Fibroblast of pulmonary artery (primary cell): Measurements from ENCODE around the gene SORCS2.

Experiments used
- DNase-seq: peaks from one replicate; pipeline ENCODE4 v3.0.0-alpha.2; 2010; ENCODE audit warnings: low read depth
- H3K4me3 ChIP-seq: replicated peaks from 2 replicates; pipeline ENCODE4 v1.5.1; 2011; ENCODE audit warnings: low read depth, mild to moderate bottlenecking, control low read depth, low read length, moderate library complexity
- TF ChIP-seq, protein P1 (sequence below): IDR thresholded peaks from 2 replicates; pipeline ENCODE4 v1.5.1; 2011; ENCODE audit warnings: mild to moderate bottlenecking, control low read depth, low read length, inconsistent platforms; ENCODE audit errors: missing control alignments

Gene SORCS2

DNA sequence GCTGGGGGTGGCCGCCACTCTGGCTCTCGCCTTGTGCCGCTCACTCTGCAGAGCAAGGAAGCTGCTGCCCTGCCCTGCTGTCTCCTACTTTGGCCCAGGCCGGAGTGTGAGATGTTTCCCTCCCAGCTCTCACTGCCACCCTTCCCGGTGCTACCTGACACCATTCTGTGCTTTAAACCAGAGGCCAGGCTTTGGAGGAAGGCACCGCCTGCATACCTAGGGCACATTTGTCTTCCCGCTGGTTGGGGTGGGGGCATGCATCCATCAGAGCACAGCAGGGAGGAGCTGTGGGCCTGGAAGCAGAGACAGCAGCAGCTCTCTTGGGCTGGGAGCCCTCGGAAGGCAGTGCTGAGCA, 339.3 kb downstream of the SORCS2 start:
- DNase-seq: no peak
- TF ChIP-seq, protein P1, sequence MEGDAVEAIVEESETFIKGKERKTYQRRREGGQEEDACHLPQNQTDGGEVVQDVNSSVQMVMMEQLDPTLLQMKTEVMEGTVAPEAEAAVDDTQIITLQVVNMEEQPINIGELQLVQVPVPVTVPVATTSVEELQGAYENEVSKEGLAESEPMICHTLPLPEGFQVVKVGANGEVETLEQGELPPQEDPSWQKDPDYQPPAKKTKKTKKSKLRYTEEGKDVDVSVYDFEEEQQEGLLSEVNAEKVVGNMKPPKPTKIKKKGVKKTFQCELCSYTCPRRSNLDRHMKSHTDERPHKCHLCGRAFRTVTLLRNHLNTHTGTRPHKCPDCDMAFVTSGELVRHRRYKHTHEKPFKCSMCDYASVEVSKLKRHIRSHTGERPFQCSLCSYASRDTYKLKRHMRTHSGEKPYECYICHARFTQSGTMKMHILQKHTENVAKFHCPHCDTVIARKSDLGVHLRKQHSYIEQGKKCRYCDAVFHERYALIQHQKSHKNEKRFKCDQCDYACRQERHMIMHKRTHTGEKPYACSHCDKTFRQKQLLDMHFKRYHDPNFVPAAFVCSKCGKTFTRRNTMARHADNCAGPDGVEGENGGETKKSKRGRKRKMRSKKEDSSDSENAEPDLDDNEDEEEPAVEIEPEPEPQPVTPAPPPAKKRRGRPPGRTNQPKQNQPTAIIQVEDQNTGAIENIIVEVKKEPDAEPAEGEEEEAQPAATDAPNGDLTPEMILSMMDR: no peak
- no peak overlapping the region for H3K4me3 ChIP-seq

- TF ChIP-seq, protein P1: no peak
- DNase-seq: no peak
- no peak overlapping the region for H3K4me3 ChIP-seq
Measured at GRCh38 chr4:7532043-7532442, 339.7 kb downstream of the SORCS2 start.

DNA sequence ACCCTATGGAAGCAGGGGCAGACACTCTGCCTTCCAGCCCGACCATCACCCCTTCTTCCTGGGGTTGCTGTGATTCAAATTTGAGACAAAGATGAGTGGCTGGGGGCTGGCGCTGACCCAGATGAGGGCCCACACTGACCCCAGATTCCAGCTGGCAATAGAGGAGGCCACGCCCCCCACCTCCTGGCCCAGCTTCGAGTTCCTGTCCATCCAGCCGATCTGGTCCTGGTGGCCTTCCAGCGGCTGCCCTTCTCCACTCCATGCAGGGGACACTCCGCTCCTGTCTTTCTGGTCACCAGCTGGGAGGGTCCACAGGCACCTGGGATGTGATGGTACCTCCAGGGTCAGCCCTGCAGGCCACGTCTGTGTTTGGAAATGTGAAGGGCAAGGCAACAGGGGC, 340.9 kb downstream of the SORCS2 start:
- TF ChIP-seq, protein P1: no peak
- no peak for DNase-seq
- no peak overlapping the region for H3K4me3 ChIP-seq

DNA sequence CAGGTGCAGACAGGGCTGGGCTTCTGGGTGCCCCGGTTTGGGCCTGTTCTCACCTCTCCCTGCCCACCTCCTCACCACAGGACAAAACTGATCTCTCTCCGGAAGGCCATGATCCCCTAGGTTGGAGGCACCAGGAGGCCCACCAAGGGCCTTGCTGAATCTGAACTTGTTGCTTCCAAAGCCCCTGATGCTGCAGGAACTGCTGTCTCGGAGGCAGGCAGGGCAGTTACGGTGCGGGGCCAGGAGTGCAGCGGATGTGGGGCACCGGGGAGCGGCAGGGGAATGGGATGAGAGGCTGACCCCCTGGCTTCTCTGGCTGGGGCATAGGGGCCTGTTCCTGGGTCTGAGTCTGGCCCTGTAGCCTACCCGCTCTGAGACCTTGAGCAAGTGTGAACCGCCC, 342.8 kb downstream of the SORCS2 start:
- no peak for DNase-seq
- no peak overlapping the region for H3K4me3 ChIP-seq
- TF ChIP-seq, protein P1: no peak

DNA sequence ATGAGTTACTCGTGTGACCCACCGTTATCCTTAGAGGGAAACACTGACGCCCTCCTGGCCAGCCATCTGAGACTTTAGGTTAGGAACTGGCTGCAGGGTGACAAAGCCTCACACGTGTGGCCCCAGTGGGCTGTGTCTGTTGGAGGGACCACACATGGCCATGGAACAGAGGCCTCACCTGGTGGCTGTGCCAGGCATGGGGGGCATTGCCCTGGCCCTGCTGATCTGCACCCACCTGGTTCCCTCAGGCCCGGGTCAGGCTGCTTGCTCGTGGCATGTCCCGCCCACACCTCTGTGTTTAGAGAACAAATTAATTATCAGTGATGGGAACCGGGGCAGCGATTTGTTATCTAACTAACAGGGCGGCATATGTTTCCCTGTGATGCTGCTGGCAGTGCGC, 343.3 kb downstream of the SORCS2 start:
- TF ChIP-seq, protein P1: no peak
- DNase-seq: no peak
- H3K4me3 ChIP-seq: no peak overlapping the region

GRCh38 chr4:7536876-7537275, 344.5 kb downstream of the SORCS2 start:
- H3K4me3 ChIP-seq: no peak overlapping the region
- no peak for DNase-seq
- TF ChIP-seq, protein P1: no peak

DNA sequence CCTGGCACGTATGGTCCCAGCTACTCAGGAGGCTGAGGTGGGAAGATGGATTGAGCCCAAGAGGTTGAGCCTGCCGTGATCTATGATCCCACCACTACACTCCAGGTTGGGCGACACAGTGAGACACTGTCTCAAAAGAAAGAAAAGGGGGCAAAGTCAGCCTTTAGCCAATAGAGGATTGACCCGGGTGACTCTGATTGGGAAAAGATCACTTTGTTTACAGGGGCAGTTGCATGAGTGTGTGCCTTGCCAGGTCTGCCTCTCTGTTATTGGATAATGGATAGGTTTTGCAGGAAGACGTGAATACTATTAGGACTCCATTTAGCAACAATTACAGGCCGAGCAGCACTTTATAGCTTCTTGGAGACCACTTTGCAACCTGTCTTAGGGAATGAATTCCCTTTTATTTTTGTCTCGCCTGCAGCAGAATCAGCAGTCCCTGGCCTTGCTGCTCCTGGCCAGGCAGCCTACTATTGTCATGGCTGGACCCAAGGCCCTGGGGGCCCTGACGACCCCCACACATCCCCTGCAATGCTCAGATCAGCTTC, 345.6 kb downstream of the SORCS2 start:
- no peak overlapping the region for H3K4me3 ChIP-seq
- TF ChIP-seq, protein P1: no peak
- no peak for DNase-seq
